ENCODE data around the gene GLT8D1.
"Not testable (repeated sequence)": the region's sequence is repeated elsewhere in the genome, so short reads cannot be mapped to it uniquely, and the experiment has no call there.

The GLT8D1 gene

DNA sequence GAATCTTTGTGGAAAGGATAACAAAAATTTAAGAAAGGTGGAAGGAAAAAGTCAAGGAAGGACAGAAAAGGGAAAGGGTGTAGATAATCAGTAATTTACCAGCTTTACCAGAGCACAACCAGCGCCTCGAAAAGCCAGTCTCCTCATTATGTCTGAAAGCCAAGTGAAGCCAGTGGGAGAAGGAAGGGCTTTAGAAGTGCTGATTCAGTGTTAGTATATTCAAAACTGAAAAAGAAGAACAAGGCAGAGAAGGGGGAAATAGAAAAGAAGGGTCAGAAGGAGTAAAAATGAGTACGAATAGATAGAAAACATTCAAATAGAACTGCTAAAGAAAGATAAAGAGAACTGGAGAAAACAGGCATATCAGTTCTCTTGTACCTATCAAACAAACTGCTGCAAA is 24.0 kb downstream of the GLT8D1 start:
- DNase-seq (ENCODE audit: low read depth in 1 of 2, low spot score in 1 of 2) = no peak

DNA sequence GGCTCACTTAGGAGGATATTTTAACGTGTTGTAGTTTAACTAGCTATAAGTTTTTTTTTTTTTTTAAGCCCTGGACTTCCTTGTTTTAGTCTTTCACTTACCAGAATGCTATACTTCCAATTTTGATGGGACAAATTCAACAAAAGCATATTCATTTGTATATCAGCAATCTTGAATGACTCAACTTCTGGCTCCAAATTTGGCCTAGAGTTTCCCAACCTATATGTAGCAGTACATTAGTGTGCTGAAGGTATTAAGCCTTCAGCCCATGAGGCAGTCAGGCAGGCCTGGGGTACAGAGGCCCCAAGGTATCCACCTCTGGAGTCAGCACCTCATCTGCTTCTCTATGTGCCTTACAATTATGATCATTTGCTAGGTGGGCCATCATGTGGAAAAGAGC is 25.8 kb downstream of the GLT8D1 start:
- no peak for DNase-seq (ENCODE audit: low read depth in 1 of 2, low spot score in 1 of 2)

DNA sequence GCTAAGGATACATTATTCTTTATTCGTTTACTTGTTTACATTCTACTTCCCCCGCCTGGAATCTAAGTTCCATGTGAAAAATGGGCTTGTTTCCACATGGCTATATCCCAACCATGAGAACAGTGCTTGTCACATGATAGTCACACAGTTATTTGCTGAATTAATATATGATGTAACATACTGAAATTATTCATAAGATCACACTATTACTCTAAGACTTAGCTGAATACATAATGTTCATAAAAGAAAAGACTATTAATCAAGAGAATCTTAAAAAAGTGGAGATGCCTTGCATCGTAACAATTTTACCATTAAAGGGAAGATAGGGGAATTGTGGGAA is 26.4 kb downstream of the GLT8D1 start:
- DNase-seq (ENCODE audit: low read depth in 1 of 2, low spot score in 1 of 2) = no peak

DNA sequence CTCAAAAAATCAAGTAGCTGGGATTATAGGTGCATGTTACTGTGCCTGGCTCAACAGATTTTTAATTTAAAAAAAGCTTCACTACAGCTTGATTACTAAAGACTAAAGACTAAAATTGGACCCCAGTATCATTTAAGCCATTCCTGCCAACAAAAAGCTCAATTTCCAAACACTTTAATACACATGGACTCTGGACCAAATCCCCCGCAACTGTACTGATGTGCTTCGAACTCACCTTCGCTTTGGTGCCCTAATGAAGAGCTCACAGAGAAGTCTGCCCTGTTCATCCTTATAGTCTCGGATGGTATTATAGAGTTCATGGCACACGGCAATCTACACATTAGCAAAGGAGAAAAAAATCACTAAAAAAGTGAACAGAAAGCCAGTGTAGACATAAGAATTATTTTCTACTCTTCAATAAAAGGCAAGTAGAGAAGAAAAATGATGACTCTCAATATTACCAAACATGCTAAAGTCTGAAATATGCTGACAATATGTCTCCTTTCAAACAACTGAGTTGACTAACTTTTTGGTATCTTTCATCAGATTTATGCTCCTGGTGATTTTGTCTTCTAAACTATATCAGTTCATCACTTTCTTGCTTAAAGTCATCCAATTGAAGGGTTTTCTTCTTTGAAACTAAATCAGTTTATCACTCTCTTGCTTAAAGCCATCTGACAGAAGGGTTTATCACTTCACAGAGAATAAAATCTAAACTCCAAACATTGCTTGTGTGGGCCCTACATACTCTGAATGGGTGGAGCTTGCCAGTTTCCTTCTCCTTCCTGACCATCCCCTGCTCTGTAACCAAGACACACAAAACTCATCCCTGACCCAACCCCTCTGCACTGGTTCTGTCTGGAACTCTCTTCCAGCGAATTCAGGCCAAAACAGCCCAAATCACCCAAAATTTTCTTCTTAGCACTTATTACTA is 27.1 kb downstream of the GLT8D1 start:
- no peak for DNase-seq (ENCODE audit: low read depth in 1 of 2, low spot score in 1 of 2)

DNA sequence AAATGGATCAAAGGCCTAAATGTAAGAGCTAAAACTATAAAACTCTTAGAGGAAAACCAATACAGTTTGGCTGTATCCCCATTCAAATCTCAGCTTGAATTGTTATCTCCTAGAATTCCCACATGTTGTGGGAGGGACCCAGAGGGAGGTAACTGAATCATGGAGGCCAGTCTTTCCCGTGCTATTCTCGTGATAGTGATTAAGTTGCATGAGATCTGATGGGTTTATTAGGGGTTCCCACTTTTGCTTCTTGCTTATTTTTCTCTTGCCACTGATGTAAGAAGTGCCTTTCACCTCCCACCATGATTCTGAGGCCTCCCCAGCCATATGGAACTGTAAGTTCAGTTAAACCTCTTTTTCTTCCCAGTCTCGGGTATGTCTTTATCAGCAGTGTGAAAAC is 29.4 kb downstream of the GLT8D1 start:
- DNase-seq (ENCODE audit: low read depth in 1 of 2, low spot score in 1 of 2) = not testable (repeated sequence)

DNA sequence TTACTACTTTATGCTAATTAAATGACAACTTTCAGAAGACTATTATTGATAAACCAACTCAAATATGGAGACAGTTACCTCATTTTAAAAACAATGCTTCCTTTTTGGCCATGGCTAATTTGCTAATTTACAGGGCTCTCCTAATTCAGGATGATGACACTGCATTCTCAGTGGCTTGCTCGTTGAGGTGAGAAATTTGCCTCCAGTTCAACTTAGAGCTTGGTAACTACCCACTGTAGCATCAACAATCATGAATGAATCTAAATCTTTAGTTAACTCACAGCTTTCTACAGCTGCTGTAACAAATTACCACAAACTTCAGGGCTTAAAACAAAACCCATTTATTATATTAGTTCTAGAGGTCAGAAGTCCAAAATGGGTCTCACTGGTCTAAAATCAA is 33.9 kb downstream of the GLT8D1 start:
- DNase-seq (ENCODE audit: low read depth in 1 of 2, low spot score in 1 of 2) = no peak

DNA sequence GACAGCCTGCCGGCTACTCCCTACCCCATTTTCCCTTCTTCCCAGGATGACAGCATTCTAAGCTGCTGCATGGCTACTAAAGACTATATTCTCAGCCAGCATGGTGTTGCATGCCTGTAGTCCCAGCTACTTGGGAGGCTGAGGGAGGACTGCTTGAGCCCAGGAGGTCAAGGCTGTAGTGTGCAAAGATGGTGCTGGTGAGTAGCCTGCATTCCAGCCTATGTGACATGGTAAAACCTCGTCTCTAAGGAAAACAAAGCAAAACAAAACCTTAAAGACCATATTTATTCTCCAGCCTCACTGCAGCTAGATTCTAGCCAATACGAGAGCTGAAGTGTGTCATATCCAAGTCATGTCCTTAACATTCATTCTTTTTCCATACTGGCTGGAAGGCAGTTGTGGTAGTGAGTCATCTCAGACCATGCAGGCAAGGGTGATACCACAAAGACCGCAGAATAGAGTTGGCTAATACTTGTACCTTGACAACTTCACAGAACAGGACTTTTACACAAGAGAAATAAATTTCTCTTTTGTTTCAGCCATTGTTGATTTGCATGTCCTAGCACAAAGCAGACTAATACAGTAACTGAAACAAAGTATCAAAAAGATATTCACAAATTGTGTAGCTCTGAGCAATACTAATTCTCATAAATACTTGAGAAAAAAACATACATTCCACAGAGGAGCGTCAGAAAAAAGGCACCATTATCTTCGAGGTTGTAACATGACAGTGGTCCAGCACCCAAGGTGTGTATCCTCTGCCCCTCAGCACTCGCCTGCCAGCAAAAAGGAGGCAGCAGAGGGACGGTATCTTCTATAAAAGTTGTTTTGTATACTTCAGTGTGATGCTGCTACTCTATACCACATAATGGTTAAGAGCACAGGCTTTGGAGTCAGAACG is 34.7 kb downstream of the GLT8D1 start:
- DNase-seq (ENCODE audit: low read depth in 1 of 2, low spot score in 1 of 2) = peak in 1 of 2 donors; percentile 52

DNA sequence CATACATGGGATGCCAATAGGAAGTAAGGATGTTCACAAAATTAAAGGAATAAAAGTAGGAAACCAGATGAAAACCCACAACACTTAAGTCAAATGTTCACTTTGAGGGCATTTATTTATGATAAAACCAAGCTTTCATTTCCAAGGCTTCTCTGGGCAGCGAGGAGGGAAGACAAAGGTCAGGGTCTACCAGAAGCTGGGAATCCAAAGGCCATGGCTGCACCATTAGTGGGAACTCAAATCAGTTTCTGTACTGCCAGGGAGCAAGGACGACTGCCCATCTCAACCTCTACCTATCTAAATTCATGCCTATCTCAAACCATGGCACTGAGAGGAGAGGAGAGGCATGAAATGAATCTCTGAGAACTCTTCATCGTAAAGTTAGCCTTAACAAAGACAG is 42.5 kb downstream of the GLT8D1 start:
- DNase-seq (ENCODE audit: low read depth in 1 of 2, low spot score in 1 of 2) = no peak

DNA sequence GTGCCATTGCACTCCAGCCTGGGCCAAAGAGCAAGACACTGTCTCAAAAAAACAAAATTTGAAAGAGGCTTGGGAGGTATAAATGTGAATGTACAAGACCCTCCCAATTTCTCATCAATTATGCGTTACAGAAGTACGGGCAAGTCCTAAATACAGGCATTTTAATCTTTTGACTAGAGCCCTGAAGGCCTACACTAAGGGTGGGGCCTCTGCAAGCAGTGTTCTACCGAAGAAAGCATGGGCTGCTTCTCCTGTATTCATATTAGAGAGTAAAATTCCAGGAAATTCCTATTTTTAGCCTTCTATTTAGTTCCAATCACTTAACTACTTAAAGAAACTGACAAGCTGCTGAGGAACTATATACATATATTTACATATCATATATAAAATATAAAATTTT is 45.5 kb downstream of the GLT8D1 start:
- DNase-seq (ENCODE audit: low read depth in 1 of 2, low spot score in 1 of 2) = no peak

DNA sequence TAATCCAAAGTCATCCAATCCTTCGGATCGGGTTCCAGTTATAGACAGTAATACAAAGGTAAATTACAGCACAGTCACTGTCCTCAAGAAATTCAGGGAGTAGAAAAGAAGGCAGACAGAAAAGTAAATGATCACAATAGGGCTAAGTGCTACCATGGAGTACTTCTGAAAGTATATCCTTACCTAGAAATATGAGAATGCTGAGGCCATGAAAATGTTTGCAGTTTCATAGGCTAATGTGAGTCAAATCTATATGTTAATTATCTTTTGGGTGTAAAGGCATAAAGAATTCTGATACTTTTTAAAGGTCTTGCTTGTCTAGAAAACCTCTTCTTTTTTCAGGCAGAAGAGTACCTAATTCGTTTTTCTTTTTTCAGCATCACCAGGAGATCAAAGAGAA is 49.7 kb downstream of the GLT8D1 start:
- no peak for DNase-seq (ENCODE audit: low read depth in 1 of 2, low spot score in 1 of 2)

DNA sequence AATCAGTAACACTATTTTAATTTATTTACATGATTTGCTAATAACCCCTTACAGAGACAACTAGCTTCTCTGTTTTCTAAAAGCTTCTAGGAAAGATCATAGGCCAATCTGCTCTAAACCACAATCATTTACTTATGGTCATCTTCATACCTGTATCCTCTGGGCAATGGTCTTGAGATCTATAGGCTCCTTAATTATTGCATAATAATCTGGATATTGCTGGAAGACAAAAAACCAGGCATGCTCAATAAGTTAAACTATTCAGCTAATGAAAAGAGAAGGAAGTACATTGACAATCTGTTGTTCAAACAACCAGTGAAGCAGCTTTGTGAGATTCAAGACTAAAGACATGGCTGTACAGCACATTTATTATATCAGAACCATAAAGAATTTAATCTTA is 54.0 kb downstream of the GLT8D1 start:
- no peak for DNase-seq (ENCODE audit: low read depth in 1 of 2, low spot score in 1 of 2)

DNA sequence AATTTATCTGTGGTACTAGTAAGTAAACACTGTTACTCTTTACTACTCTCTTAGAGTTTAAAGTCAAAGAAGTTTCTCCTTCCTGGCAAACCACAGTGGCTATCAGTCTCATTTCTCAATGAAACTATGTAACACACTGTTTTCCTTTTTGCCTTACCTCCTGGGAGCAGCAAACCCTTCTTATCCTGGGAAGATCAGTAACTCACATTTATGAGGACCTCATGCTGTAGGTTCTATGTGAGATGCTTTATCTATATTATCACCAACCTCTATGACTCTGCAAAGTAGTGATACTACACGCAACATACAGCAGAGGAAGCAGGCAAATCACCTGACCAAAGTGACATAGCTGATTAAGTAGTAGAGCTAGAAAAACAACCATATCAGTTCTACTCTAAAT is 55.2 kb downstream of the GLT8D1 start:
- no peak for DNase-seq (ENCODE audit: low read depth in 1 of 2, low spot score in 1 of 2)

DNA sequence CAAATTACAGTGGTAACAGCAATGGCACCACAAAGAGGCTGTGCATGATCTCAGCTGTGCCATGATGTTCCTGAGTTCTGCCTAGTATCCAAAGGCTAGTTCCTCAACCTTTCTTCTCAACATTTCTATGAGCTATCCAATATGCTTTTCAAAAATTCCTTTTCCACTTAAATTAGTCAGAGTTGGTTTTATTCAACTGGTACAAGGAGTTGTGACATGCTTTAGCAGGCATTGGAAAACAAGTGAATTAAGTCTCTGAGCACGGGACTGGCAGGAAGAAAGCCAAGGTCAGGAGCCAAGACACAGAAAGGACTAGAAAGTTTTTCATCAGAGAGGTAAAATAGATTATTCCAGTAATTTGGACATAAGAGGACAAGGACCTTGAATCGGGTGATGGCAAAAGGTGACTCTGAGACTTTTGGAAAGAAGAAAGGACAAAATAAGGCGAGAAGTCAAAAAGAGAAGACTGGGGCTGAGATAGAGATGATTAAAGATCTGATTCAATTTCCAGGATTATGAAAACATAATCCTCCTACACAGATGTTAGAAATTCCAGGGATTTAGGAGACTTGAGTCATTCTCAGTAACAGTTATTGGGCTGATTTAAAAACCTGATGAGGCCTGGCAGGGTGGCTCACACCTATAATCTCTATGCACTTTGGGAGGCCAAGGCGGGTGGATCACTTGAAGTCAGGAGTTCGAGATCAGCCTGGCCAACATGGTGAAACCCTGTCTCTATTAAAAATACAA is 56.0 kb downstream of the GLT8D1 start:
- DNase-seq (ENCODE audit: low read depth in 1 of 2, low spot score in 1 of 2) = no peak

DNA sequence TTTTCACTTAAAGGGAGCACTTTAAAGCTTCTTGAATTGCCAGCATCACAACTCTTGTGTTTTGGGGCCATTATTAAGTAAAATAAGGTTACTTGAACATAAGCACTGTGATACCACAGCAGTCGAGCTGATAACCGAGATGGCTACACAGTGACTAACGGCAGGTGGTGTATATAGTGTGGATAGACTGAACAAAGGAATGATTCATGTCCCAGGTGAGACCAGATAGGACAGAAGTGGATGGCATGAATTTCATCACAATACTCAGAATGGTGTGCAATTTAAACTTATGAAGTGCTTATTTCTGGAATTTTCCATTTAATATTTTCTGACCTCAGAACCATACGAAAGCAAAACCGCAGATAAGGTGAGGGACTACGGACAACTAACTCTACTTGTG is 60.0 kb downstream of the GLT8D1 start:
- DNase-seq (ENCODE audit: low read depth in 1 of 2, low spot score in 1 of 2) = no peak

Measured in activated CD4-positive, alpha-beta T cell treated with anti-CD3 and anti-CD28 coated beads, Interleukin-2, amount 50 U/mL, for 24 hours (primary cell).